Mammary epithelial cell (primary cell): ENCODE measurements around the gene CCDC92B.

ENCODE experiments used
- CTCF ChIP-seq, 2 donors: IDR thresholded peaks in 1 of 2; conservative IDR thresholded peaks in 1 of 2; 2 replicates each; pipeline ENCODE4 v1.5.1; 2011 to 2012; ENCODE audit warnings: inconsistent platforms in 2 of 2, low read length in 2 of 2, mild to moderate bottlenecking in 2 of 2, control low read depth in 1 of 2, low read depth in 1 of 2; ENCODE audit not compliant: insufficient read depth in 1 of 2; ENCODE audit errors: extremely low read depth in 1 of 2
- EZH2 ChIP-seq: IDR thresholded peaks from 2 replicates; pipeline ENCODE4 v1.6.1; 2012; ENCODE audit warnings: low read length, inconsistent platforms, borderline replicate concordance

DNA sequence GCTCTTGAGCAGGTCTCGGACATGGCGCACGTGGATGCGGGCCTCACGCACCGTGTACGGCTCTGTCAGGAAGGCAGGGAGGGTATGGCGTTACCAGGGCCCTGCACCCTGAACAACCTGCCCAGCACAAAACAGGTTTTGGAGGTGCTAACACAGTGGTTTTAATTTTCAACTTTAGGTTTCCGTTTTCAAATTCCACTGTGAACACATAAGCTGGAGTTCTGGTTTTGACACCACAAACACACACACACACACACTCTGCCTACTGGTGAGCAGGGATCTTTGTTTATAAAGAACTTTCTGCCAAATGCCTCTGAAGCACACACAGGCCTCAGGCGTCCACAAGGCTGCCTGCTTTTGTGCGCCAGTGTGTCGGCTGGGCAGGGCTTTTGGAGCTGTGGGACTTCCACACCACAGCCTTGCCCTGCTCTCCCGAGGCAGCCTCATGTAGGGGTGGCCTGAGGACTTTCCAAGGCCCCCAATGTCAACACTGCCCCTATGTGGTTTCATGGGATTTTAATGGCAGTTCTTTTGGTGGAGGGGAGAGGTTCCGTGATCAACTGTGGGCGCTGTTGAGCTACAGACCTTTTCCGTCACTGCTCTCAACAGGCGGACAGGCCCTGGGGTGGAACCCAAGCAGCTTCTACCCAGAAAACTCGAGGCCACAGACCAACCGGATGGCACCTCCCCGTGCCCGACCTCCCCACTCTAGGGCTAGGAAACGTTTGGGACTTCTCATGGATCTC lies 47.3 kb downstream of the CCDC92B start:
- TF ChIP-seq CTCF (conservative IDR thresholded peaks at IDR 0.05 in 1 of 2, IDR thresholded peaks at IDR 0.05 in 1 of 2; ENCODE audit: extremely low read depth in 1 of 2, insufficient read depth in 1 of 2, low read depth in 1 of 2, low read length in 2 of 2) (no peak), EZH2 (no peak)
